WTC11 (cell line): ENCODE measurements around the gene OR51M1. TPM values are rescaled to one million over a fixed set of nuclear protein-coding genes. Genes with fewer than 3 reads are reported as not detected.

Experiments
- ATAC-seq: fragments of 200-7000 bp; cut with Tn5 transposase; 2 replicates; pipeline ENCODE4 v1.10.0; 2021; ENCODE audit warnings: mild to moderate bottlenecking, moderate library complexity
- CTCF ChIA-PET: fragments of 300-600 bp; sonication (Branson Sonifier 250); formaldehyde crosslinking; loops from one replicate; lab custom pipeline; 2021; ENCODE audit warnings: antibody characterized with exemption; lab: Charles Lee
- POLR2A ChIA-PET: fragments of 350-600 bp; sonication (Branson Sonifier 250); formaldehyde crosslinking; loops from one replicate; lab custom pipeline; 2021; ENCODE audit warnings: antibody characterized with exemption; lab: Charles Lee
- DNase-seq: peaks from one replicate; pipeline ENCODE4 v3.0.0; 2021; ENCODE audit warnings: low spot score
- H3K27ac Mint-ChIP-seq: 2 replicates; pipeline ENCODE4 v1.8.0; 2021; ENCODE audit warnings: mixed read lengths
- H3K27me3 Mint-ChIP-seq: 2 replicates; pipeline ENCODE4 v1.8.0; 2021; ENCODE audit warnings: low read depth, mild to moderate bottlenecking, moderate library complexity, mixed read lengths
- H3K36me3 Mint-ChIP-seq: 2 replicates; pipeline ENCODE4 v1.8.0; 2021; ENCODE audit warnings: mixed read lengths
- H3K4me1 Mint-ChIP-seq: 2 replicates; pipeline ENCODE4 v1.8.0; 2022; ENCODE audit warnings: mixed read lengths
- H3K4me3 Mint-ChIP-seq: 2 replicates; pipeline ENCODE4 v1.8.0; 2021; ENCODE audit warnings: mild to moderate bottlenecking, moderate library complexity, mixed read lengths
- H3K9me3 Mint-ChIP-seq: 2 replicates; pipeline ENCODE4 v1.8.0; 2021; ENCODE audit warnings: mixed read lengths
- AFF4 ChIP-seq: sonication (generic); formaldehyde crosslinking; IDR thresholded peaks from 2 replicates; pipeline ENCODE4 v1.8.1; 2023; ENCODE audit warnings: mild to moderate bottlenecking, missing genetic modification reagents, borderline replicate concordance
- CTCF ChIP-seq: fragments of 200-600 bp; IDR thresholded peaks from 2 replicates; pipeline ENCODE4 v1.8.0; 2022; ENCODE audit warnings: antibody characterized with exemption
- ERG ChIP-seq: fragments of 250-450 bp; sonication (Bioruptor Pico); IDR thresholded peaks from 2 replicates; pipeline ENCODE4 v1.8.0; 2021; ENCODE audit warnings: mild to moderate bottlenecking
- ETV6 ChIP-seq: sonication (generic); formaldehyde crosslinking; IDR thresholded peaks from 2 replicates; pipeline ENCODE4 v1.8.1; 2022; ENCODE audit warnings: mild to moderate bottlenecking, missing genetic modification reagents
- GABPB1 ChIP-seq: sonication (generic); formaldehyde crosslinking; IDR thresholded peaks from 2 replicates; pipeline ENCODE4 v1.8.1; 2023; ENCODE audit warnings: mild to moderate bottlenecking, missing genetic modification reagents
- IRF1 ChIP-seq: sonication (generic); formaldehyde crosslinking; IDR thresholded peaks from 2 replicates; pipeline ENCODE4 v1.8.0; 2023; ENCODE audit warnings: missing genetic modification reagents
- PREB ChIP-seq: sonication (generic); formaldehyde crosslinking; IDR thresholded peaks from 2 replicates; pipeline ENCODE4 v1.8.1; 2022; ENCODE audit warnings: mild to moderate bottlenecking, missing genetic modification reagents, moderate library complexity, borderline replicate concordance
- STAT6 ChIP-seq: sonication (generic); formaldehyde crosslinking; conservative IDR thresholded peaks from 2 replicates; pipeline ENCODE4 v1.8.1; 2023; ENCODE audit warnings: mild to moderate bottlenecking, low read depth, missing genetic modification reagents, moderate library complexity
- ZBTB43 ChIP-seq: sonication (generic); formaldehyde crosslinking; IDR thresholded peaks from 2 replicates; pipeline ENCODE4 v1.8.1; 2023; ENCODE audit warnings: mild to moderate bottlenecking, missing genetic modification reagents
- ZMAT4 ChIP-seq: fragments of 250-450 bp; sonication (Bioruptor Pico); IDR thresholded peaks from 2 replicates; pipeline ENCODE4 v1.9.0; 2021; ENCODE audit warnings: mild to moderate bottlenecking
- ZNF281 ChIP-seq: sonication (generic); formaldehyde crosslinking; IDR thresholded peaks from 2 replicates; pipeline ENCODE4 v1.8.0; 2023; ENCODE audit warnings: mild to moderate bottlenecking, missing genetic modification reagents
- ZSCAN18 ChIP-seq: fragments of 250-450 bp; sonication (Bioruptor Pico); IDR thresholded peaks from 2 replicates; pipeline ENCODE4 v2.1.2; 2022; ENCODE audit warnings: mild to moderate bottlenecking, moderate library complexity
- total RNA-seq: library from RNA; stranded (reverse); gene quantifications from 3 replicates; pipeline ENCODE4 v1.2.3, GENCODE V29; 2021

Gene OR51M1
- total RNA-seq, 1 experiment from 2014 or later, result not detected

- TF ChIP-seq CTCF (no peak), ERG (CRISPR knock-in tag) (no peak), GABPB1 (CRISPR knock-in tag) (no peak)
- TF ChIP-seq, all 79 proteins: peak for 0
Measured at GRCh38 chr11:5348551-5349194, 34.9 kb upstream of the OR51M1 start (continued).

GRCh38 chr11:5349550-5349949 lies 34.1 kb upstream of the OR51M1 start:
- Mint-ChIP-seq H3K4me1 (peaks cover 21% of the 10 kb centered on the region), H3K27ac (no peak overlapping the region), H3K27me3 (no peaks in the 10 kb centered on the region; the same call in 1 of the 2 replicates), H3K4me3 (no peak overlapping the region), H3K36me3 (no peaks in the 10 kb centered on the region), H3K9me3 (no peaks in the 10 kb centered on the region)
- ChIA-PET POLR2A (no interaction called here), CTCF (interaction anchor here (0.7 kb wide), 1 partner anchor 17 kb away, joined by 3 read pairs; no protein-coding TSS in a partner anchor)
- DNase-seq (no peak), ATAC-seq (no peak)
- no peak for TF ChIP-seq AFF4
- TF ChIP-seq ZMAT4 (CRISPR knock-in tag), result no peak

GRCh38 chr11:5351208-5351607 lies 32.4 kb upstream of the OR51M1 start, which contains the start of gene OR51B6:
TSS of gene OR51B6 (plus strand) at chr11:5351508. CDS start at chr11:5351508, 0 bp downstream.
- ChIA-PET CTCF (no interaction called here), POLR2A (no interaction called here)
- Mint-ChIP-seq H3K27me3 (no peaks in the 10 kb centered on the region), H3K4me1 (peaks cover 21% of the 10 kb centered on the region), H3K4me3 (no peak within 1 kb of the TSS), H3K27ac (no peak within 1 kb of the TSS), H3K36me3 (no peaks in the 10 kb centered on the region), H3K9me3 (peaks cover 3% of the 10 kb centered on the region)
- DNase-seq, result no peak
- ATAC-seq, result no peak
- TF ChIP-seq PREB (CRISPR knock-in tag) (no peak), ETV6 (CRISPR knock-in tag) (no peak), ZNF281 (no peak), ZBTB43 (no peak), STAT6 (CRISPR knock-in tag) (no peak), IRF1 (CRISPR knock-in tag) (no peak), ZSCAN18 (CRISPR knock-in tag) (no peak)
